H9 (cell line): Measurements from ENCODE around the gene DNMT3L. TPM values are rescaled to one million over a fixed set of nuclear protein-coding genes. Genes with fewer than 3 reads are reported as not detected.

Source experiments
- DNase-seq: peaks from one replicate; pipeline ENCODE4 v3.0.0-alpha.2; 2017
- H2AFZ ChIP-seq: one replicate; pipeline ENCODE4 v1.6.1; 2013; ENCODE audit warnings: mild to moderate bottlenecking, low read length, control low read depth, moderate library complexity
- H2AK5ac ChIP-seq: 2 replicates; pipeline ENCODE4 v1.6.1; 2013; ENCODE audit warnings: low read length, control low read depth, mixed read lengths; ENCODE audit not compliant: insufficient read length
- H2BK120ac ChIP-seq: one replicate; pipeline ENCODE4 v1.6.1; 2013; ENCODE audit warnings: low read depth, mild to moderate bottlenecking, low read length, control low read depth, inconsistent platforms; ENCODE audit not compliant: poor library complexity, severe bottlenecking
- H2BK12ac ChIP-seq: 2 replicates; pipeline ENCODE4 v1.6.1; 2013; ENCODE audit warnings: low read length, control low read depth, mixed read lengths, low read depth; ENCODE audit not compliant: insufficient read length
- H2BK15ac ChIP-seq: 2 replicates; pipeline ENCODE4 v1.6.1; 2013; ENCODE audit warnings: low read depth, low read length, control low read depth
- H2BK20ac ChIP-seq: one replicate; pipeline ENCODE4 v1.6.1; 2013; ENCODE audit warnings: low read depth, mild to moderate bottlenecking, low read length, control low read depth, inconsistent platforms; ENCODE audit not compliant: poor library complexity, severe bottlenecking
- H2BK5ac ChIP-seq: 2 replicates; pipeline ENCODE4 v1.6.1; 2013; ENCODE audit warnings: low read length, control low read depth, mixed read lengths; ENCODE audit not compliant: insufficient read length
- H3K14ac ChIP-seq: 2 replicates; pipeline ENCODE4 v1.6.1; 2013; ENCODE audit warnings: low read length, control low read depth; ENCODE audit not compliant: insufficient read depth
- H3K18ac ChIP-seq: 2 replicates; pipeline ENCODE4 v1.6.1; 2013; ENCODE audit warnings: low read depth, mild to moderate bottlenecking, mixed read lengths, low read length, control low read depth; ENCODE audit not compliant: insufficient read length
- H3K23ac ChIP-seq: 2 replicates; pipeline ENCODE4 v1.6.1; 2013; ENCODE audit warnings: low read length, control low read depth, mixed read lengths, low read depth; ENCODE audit not compliant: insufficient read length
- H3K23me2 ChIP-seq: 2 replicates; pipeline ENCODE4 v1.6.1; 2013; ENCODE audit warnings: low read depth, mild to moderate bottlenecking, mixed read lengths, low read length, control low read depth; ENCODE audit not compliant: insufficient read length, poor library complexity, severe bottlenecking
- H3K27ac ChIP-seq: 2 replicates; pipeline ENCODE4 v1.5.1; 2013; ENCODE audit warnings: low read length, control low read depth, mixed read lengths, low read depth; ENCODE audit not compliant: insufficient read length
- H3K27me3 ChIP-seq: 2 replicates; pipeline ENCODE4 v1.6.1; 2013; ENCODE audit warnings: low read length, control low read depth, inconsistent platforms; ENCODE audit not compliant: insufficient read depth
- H3K4ac ChIP-seq: 2 replicates; pipeline ENCODE4 v1.6.1; 2013; ENCODE audit warnings: low read depth, mild to moderate bottlenecking, control low read depth, inconsistent platforms, low read length, moderate library complexity
- H3K4me1 ChIP-seq: 2 replicates; pipeline ENCODE4 v1.6.1; 2013; ENCODE audit warnings: low read length, control low read depth, inconsistent platforms; ENCODE audit not compliant: insufficient read depth
- H3K4me2 ChIP-seq: 2 replicates; pipeline ENCODE4 v1.6.1; 2013; ENCODE audit warnings: low read length, control low read depth, mixed read lengths; ENCODE audit not compliant: insufficient read length, insufficient read depth
- H3K56ac ChIP-seq: 2 replicates; pipeline ENCODE4 v1.6.1; 2013; ENCODE audit warnings: low read depth, mild to moderate bottlenecking, mixed read lengths, low read length, control low read depth; ENCODE audit not compliant: insufficient read length
- H3K79me1 ChIP-seq: 2 replicates; pipeline ENCODE4 v1.6.1; 2013; ENCODE audit warnings: low read depth, mild to moderate bottlenecking, moderate library complexity, low read length, control low read depth, inconsistent platforms; ENCODE audit not compliant: insufficient read depth, poor library complexity, severe bottlenecking
- H3K79me2 ChIP-seq: 2 replicates; pipeline ENCODE4 v1.6.1; 2013; ENCODE audit warnings: low read length, control low read depth, inconsistent platforms; ENCODE audit not compliant: insufficient read depth
- H3K9ac ChIP-seq: 2 replicates; pipeline ENCODE4 v1.6.1; 2013; ENCODE audit warnings: low read length, control low read depth, mixed read lengths; ENCODE audit not compliant: insufficient read length; ENCODE audit errors: extremely low read depth
- H3K9me3 ChIP-seq: one replicate; pipeline ENCODE4 v1.6.1; 2013; ENCODE audit warnings: low read depth, low read length, inconsistent platforms; ENCODE audit not compliant: control insufficient read depth
- H3T11ph ChIP-seq: one replicate; pipeline ENCODE4 v1.6.1; 2013; ENCODE audit warnings: mild to moderate bottlenecking, low read length, control low read depth, inconsistent platforms
- H4K20me1 ChIP-seq: one replicate; pipeline ENCODE4 v1.6.1; 2013; ENCODE audit not compliant: control insufficient read depth, insufficient read length, insufficient read depth
- H4K5ac ChIP-seq: 2 replicates; pipeline ENCODE4 v1.6.1; 2013; ENCODE audit warnings: low read depth, mild to moderate bottlenecking, mixed read lengths, low read length, control low read depth; ENCODE audit not compliant: insufficient read length
- H4K8ac ChIP-seq: replicated peaks from 2 replicates; pipeline ENCODE4 v1.6.1; 2013; ENCODE audit warnings: low read length, control low read depth, mixed read lengths, low read depth; ENCODE audit not compliant: insufficient read length
- H4K91ac ChIP-seq: 2 replicates; pipeline ENCODE4 v1.6.1; 2013; ENCODE audit warnings: low read depth, mild to moderate bottlenecking, moderate library complexity, mixed read lengths, low read length, control low read depth; ENCODE audit not compliant: insufficient read length
- H3K27ac Mint-ChIP-seq, 3 experiments: 2 replicates in 2 of 3; 3 replicates in 1 of 3; pipeline ENCODE4 v1.8.0; 2020 to 2021; ENCODE audit warnings: mixed read lengths in 3 of 3, mild to moderate bottlenecking in 1 of 3, moderate library complexity in 1 of 3
- H3K27me3 Mint-ChIP-seq: 2 replicates; pipeline ENCODE4 v1.8.0; 2021; ENCODE audit warnings: low read depth, mild to moderate bottlenecking, moderate library complexity, mixed read lengths
- H3K36me3 Mint-ChIP-seq, 3 experiments: 2 replicates in 2 of 3; 3 replicates in 1 of 3; pipeline ENCODE4 v1.8.0; 2020 to 2021; ENCODE audit warnings: low read depth in 3 of 3, mixed read lengths in 3 of 3; ENCODE audit not compliant: insufficient read depth in 1 of 3
- H3K4me1 Mint-ChIP-seq, 2 experiments: 2 replicates each; pipeline ENCODE4 v1.8.0; 2020; ENCODE audit warnings: mixed read lengths in 2 of 2
- H3K4me3 Mint-ChIP-seq, 2 experiments: 2 replicates in 1 of 2; 3 replicates in 1 of 2; pipeline ENCODE4 v1.8.0; 2020 to 2021; ENCODE audit warnings: mild to moderate bottlenecking in 2 of 2, mixed read lengths in 2 of 2, moderate library complexity in 1 of 2
- H3K9me3 Mint-ChIP-seq, 2 experiments: 2 replicates in 1 of 2; 3 replicates in 1 of 2; pipeline ENCODE4 v1.8.0; 2020; ENCODE audit warnings: mild to moderate bottlenecking in 2 of 2, mixed read lengths in 2 of 2, moderate library complexity in 1 of 2
- WGBS: extraction: QIAGEN DNeasy Blood & Tissue Kit; methylation state at CpG from one replicate; pipeline ENCODE4 v1.1.7; 2013; ENCODE audit warnings: missing lambda C conversion rate, low lambda C conversion rate, mixed read lengths; ENCODE audit not compliant: insufficient read length; ENCODE audit errors: extremely low coverage; 5-methylcytosine and 5-hydroxymethylcytosine counted together
- total RNA-seq: library from RNA; stranded (reverse); gene quantifications from 2 replicates; pipeline ENCODE4 v1.2.1, GENCODE V29; 2021
- TF ChIP-seq, protein P1 (sequence below): fragments of 200-600 bp; sonication (generic); conservative IDR thresholded peaks from 3 replicates; pipeline ENCODE4 v1.8.0; 2021; ENCODE audit warnings: antibody characterized with exemption, mild to moderate bottlenecking

The DNMT3L gene
- total RNA-seq, 1 experiment from 2014 or later = 0.77 TPM

DNA sequence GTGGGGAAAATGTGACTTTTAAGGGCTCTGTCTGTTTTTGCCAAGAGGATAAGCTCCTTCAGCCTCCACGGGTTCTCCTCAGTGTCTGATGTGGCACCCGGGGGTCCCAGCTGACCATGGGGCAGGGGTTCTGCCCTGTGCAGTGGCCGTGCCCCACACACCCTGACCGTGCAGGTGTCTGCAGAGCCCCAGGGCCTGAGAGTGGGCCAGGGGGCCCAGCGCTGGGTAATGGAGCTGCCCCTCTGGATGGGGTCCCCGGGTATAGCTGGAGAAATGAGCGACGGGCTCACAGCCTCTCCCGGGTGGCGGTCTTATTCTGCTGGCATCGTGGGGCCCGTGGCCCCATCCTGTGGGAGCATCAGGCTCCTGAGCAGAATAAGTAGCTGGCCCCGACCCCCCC, 35.2 kb upstream of the DNMT3L start:
- H4K5ac ChIP-seq = no peak overlapping the region
- no peak overlapping the region for H2AFZ ChIP-seq
- H4K91ac ChIP-seq = no peak overlapping the region
- no peak overlapping the region for H3K23ac ChIP-seq
- H2BK5ac ChIP-seq = no peak overlapping the region
- Mint-ChIP-seq H3K9me3 (no peaks in the 10 kb centered on the region), H3K27me3 (peaks cover 11% of the 10 kb centered on the region), H3K4me3 (no peak overlapping the region), H3K36me3 (no peaks in the 10 kb centered on the region), H3K27ac (no peak overlapping the region; a peak in 1 of 7 replicates), H3K4me1 (peaks cover 7 to 17% of the 10 kb centered on the region in 2 experiments)
- H2BK20ac ChIP-seq = no peak overlapping the region
- H2BK12ac ChIP-seq = no peak overlapping the region
- H3K18ac ChIP-seq = no peak overlapping the region
- no peak for DNase-seq
- no peaks in the 10 kb centered on the region for H3K79me2 ChIP-seq
- H3K23me2 ChIP-seq = peaks cover 5% of the 10 kb centered on the region
- no peak overlapping the region for H3K4ac ChIP-seq
- H2BK15ac ChIP-seq = no peak overlapping the region
- no peaks in the 10 kb centered on the region for H4K20me1 ChIP-seq
- no peak overlapping the region for H3T11ph ChIP-seq
- no peak overlapping the region for H2AK5ac ChIP-seq
- H3K4me2 ChIP-seq = no peak overlapping the region
- no peak overlapping the region for H3K27ac ChIP-seq
- no peak overlapping the region for H4K8ac ChIP-seq
- H3K56ac ChIP-seq = no peak overlapping the region
- TF ChIP-seq, protein P1, sequence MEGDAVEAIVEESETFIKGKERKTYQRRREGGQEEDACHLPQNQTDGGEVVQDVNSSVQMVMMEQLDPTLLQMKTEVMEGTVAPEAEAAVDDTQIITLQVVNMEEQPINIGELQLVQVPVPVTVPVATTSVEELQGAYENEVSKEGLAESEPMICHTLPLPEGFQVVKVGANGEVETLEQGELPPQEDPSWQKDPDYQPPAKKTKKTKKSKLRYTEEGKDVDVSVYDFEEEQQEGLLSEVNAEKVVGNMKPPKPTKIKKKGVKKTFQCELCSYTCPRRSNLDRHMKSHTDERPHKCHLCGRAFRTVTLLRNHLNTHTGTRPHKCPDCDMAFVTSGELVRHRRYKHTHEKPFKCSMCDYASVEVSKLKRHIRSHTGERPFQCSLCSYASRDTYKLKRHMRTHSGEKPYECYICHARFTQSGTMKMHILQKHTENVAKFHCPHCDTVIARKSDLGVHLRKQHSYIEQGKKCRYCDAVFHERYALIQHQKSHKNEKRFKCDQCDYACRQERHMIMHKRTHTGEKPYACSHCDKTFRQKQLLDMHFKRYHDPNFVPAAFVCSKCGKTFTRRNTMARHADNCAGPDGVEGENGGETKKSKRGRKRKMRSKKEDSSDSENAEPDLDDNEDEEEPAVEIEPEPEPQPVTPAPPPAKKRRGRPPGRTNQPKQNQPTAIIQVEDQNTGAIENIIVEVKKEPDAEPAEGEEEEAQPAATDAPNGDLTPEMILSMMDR = no peak
- H3K27me3 ChIP-seq = no peaks in the 10 kb centered on the region
- H3K79me1 ChIP-seq = no peaks in the 10 kb centered on the region
- H3K9ac ChIP-seq = no peak overlapping the region
- H3K14ac ChIP-seq = no peak overlapping the region
- no peaks in the 10 kb centered on the region for H3K9me3 ChIP-seq
- H2BK120ac ChIP-seq = no peak overlapping the region
- no CpG with 5 or more reads among the region's 13 CpGs for WGBS
- H3K4me1 ChIP-seq = no peaks in the 10 kb centered on the region; the same call in 1 of the 2 replicates
